Measurements from ENCODE around the gene ACAT1.
"Not testable (repeated sequence)": the region's sequence is repeated elsewhere in the genome, so short reads cannot be mapped to it uniquely, and the experiment has no call there.

DNA sequence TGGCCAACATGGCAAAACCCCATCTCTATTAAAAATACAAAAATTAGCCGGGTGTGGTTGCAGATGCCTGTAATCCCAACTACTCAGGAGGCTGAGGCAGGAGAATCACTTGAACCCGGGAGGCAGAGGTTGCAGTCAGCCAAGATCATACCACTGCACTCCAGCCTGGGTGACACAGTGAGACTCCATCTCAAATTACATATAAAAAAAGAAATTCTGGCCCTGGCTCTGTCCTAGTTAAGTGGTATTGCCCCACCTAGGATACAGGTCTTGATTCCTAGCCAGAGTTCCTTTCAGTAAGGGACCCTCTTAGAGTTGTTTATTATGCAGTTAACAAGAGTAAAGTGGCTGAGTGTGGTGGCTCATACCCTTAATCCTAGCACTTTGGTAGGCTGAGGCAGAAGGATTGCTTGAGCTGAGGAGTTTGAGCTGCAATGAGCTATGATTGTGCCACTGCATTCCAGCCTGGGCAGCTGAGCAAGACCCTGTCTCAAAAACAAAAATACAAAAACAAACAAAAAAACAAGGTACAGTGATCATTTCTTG lies 11.7 kb downstream of the ACAT1 start:
- not testable (repeated sequence) for TF ChIP-seq TAF1 (IDR thresholded peaks at IDR 0.05; ENCODE audit: low read depth); SMC3 (conservative IDR thresholded peaks at IDR 0.05; ENCODE audit: poor library complexity)
- TF ChIP-seq, protein P1, sequence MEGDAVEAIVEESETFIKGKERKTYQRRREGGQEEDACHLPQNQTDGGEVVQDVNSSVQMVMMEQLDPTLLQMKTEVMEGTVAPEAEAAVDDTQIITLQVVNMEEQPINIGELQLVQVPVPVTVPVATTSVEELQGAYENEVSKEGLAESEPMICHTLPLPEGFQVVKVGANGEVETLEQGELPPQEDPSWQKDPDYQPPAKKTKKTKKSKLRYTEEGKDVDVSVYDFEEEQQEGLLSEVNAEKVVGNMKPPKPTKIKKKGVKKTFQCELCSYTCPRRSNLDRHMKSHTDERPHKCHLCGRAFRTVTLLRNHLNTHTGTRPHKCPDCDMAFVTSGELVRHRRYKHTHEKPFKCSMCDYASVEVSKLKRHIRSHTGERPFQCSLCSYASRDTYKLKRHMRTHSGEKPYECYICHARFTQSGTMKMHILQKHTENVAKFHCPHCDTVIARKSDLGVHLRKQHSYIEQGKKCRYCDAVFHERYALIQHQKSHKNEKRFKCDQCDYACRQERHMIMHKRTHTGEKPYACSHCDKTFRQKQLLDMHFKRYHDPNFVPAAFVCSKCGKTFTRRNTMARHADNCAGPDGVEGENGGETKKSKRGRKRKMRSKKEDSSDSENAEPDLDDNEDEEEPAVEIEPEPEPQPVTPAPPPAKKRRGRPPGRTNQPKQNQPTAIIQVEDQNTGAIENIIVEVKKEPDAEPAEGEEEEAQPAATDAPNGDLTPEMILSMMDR (IDR thresholded peaks at IDR 0.05; ENCODE audit: poor library complexity, severe bottlenecking): not testable (repeated sequence)
- TF ChIP-seq, protein P2, sequence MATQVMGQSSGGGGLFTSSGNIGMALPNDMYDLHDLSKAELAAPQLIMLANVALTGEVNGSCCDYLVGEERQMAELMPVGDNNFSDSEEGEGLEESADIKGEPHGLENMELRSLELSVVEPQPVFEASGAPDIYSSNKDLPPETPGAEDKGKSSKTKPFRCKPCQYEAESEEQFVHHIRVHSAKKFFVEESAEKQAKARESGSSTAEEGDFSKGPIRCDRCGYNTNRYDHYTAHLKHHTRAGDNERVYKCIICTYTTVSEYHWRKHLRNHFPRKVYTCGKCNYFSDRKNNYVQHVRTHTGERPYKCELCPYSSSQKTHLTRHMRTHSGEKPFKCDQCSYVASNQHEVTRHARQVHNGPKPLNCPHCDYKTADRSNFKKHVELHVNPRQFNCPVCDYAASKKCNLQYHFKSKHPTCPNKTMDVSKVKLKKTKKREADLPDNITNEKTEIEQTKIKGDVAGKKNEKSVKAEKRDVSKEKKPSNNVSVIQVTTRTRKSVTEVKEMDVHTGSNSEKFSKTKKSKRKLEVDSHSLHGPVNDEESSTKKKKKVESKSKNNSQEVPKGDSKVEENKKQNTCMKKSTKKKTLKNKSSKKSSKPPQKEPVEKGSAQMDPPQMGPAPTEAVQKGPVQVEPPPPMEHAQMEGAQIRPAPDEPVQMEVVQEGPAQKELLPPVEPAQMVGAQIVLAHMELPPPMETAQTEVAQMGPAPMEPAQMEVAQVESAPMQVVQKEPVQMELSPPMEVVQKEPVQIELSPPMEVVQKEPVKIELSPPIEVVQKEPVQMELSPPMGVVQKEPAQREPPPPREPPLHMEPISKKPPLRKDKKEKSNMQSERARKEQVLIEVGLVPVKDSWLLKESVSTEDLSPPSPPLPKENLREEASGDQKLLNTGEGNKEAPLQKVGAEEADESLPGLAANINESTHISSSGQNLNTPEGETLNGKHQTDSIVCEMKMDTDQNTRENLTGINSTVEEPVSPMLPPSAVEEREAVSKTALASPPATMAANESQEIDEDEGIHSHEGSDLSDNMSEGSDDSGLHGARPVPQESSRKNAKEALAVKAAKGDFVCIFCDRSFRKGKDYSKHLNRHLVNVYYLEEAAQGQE (IDR thresholded peaks at IDR 0.05; ENCODE audit: borderline replicate concordance): not testable (repeated sequence)

Measured in neural cell (in vitro differentiated cells).